ENCODE results near the gene KCNQ1OT1.

The KCNQ1OT1 gene

DNA sequence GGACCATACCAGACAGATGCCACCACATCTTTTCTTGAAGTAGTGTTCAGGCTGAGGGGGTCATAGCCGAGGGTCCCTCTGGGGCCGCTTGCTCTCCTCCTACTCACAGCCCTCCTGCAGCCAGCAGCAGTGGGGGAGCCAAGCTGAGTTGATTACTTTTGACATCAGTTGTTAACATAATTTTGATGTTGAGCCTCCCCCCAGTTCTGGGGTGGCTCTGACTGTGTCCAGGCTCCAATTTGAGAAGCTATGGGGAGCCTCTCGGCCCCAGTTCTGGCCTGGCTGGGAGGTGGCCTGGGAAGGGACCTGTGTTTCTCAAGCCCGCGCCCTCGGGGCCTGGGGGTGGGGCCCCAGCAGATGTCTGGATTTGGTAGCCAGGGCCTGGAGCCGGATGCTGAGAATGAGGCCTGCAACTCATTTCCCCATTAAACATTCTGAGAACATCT, 47.9 kb downstream of the KCNQ1OT1 start:
- H3K4me3 ChIP-seq (ENCODE audit: low read depth, low read length): no peak overlapping the region
- DNase-seq (ENCODE audit: low read depth): no peak
- TF ChIP-seq, protein P1, sequence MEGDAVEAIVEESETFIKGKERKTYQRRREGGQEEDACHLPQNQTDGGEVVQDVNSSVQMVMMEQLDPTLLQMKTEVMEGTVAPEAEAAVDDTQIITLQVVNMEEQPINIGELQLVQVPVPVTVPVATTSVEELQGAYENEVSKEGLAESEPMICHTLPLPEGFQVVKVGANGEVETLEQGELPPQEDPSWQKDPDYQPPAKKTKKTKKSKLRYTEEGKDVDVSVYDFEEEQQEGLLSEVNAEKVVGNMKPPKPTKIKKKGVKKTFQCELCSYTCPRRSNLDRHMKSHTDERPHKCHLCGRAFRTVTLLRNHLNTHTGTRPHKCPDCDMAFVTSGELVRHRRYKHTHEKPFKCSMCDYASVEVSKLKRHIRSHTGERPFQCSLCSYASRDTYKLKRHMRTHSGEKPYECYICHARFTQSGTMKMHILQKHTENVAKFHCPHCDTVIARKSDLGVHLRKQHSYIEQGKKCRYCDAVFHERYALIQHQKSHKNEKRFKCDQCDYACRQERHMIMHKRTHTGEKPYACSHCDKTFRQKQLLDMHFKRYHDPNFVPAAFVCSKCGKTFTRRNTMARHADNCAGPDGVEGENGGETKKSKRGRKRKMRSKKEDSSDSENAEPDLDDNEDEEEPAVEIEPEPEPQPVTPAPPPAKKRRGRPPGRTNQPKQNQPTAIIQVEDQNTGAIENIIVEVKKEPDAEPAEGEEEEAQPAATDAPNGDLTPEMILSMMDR (IDR thresholded peaks at IDR 0.05; ENCODE audit: insufficient read depth, low read depth, low read length, missing control alignments): no peak

DNA sequence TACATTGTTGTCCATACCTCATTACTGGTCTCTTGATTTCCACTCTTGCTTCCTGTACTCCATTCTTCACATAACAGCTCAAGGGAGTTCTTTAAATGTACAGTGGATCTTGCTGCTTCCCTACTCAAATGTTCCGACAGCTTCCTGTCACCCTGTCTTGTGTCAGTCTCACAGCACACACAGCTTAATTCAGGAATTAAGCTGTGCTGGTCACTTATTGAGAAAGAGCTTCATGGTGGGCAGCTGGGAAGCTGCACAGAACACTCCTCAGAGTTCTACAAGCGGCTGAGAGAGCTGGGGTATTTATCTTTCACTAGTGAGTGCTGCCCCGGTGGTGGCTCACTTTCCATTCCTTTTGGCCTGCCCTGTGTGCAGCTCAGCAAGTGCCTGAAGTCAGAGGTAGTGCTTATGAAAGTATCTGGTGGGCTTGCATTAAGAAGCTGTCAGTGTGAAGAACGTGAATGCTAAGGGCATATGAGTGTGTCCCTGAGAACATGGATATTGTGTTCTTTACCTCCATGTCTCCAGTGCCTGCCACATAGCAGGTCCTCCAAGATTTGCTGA, 48.7 kb downstream of the KCNQ1OT1 start:
- no peak overlapping the region for H3K4me3 ChIP-seq (ENCODE audit: low read depth, low read length)
- DNase-seq (ENCODE audit: low read depth): no peak
- TF ChIP-seq, protein P1 (IDR thresholded peaks at IDR 0.05; ENCODE audit: insufficient read depth, low read depth, low read length, missing control alignments): no peak

DNA sequence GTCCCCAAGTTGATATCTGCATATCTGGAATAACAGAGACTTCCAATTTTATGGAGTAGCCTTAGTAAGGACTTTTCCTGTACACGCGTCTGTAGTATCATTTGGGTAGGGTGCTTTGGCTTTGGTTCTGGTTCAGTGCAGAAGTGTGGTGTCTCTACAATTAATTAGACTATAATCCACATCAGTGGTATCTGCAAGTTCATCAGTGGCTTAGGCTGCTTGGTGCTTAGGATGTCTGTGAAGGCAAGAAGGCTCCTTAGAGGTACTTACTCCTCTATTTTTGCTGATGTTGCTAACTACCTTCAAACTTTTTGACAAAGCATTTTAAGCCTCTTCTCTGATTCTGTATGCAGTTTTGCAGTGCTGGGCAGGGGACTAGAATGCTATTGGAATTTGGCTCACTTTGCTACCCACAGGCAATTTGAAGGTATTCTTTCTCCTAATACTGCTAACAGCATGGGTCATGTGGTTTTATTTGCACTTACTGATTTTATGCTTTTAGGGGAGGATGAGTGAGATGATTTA, 49.4 kb downstream of the KCNQ1OT1 start:
- TF ChIP-seq, protein P1 (IDR thresholded peaks at IDR 0.05; ENCODE audit: insufficient read depth, low read depth, low read length, missing control alignments): no peak
- no peak for DNase-seq (ENCODE audit: low read depth)
- H3K4me3 ChIP-seq (ENCODE audit: low read depth, low read length): no peak overlapping the region

DNA sequence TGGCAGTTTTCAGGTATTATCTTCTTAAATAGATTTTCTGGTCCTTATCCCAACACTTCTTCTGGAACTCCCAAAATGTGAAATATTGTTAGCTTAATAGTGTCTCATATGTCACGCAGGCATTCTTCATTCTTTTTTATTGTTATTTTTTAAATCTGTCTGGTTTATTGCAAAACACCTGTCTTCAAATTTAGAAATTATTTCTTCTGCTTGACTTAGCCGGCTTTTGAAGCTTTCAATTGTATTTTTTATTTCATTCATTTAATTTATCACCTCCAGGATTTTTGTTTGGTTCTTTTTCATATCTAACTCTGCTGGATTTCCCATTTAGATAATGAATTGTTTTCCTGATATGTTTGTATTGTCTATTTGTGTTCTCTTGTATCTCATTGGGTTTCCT, 49.9 kb downstream of the KCNQ1OT1 start:
- TF ChIP-seq, protein P1 (IDR thresholded peaks at IDR 0.05; ENCODE audit: insufficient read depth, low read depth, low read length, missing control alignments): no peak
- H3K4me3 ChIP-seq (ENCODE audit: low read depth, low read length): no peak overlapping the region
- DNase-seq (ENCODE audit: low read depth): no peak

DNA sequence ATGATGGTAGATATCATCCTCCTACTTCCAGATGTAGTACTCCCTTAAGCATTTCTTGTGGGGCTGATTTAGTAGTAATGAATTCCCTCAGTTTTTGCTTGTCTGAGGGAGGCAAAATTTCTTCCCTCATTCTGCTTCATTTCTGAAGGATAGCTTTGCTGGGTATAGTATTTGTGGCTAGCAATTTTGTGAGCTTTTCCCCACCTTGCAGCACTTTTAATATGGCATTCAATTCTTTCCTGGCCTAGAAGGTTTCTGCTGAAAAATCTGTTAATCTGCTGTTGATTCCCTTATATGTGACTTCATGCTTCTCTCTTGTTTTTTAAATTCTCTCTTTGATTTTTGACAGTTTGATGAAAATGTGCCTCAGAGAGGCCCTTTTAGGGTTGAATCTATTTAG, 50.4 kb downstream of the KCNQ1OT1 start:
- H3K4me3 ChIP-seq (ENCODE audit: low read depth, low read length): no peak overlapping the region
- no peak for DNase-seq (ENCODE audit: low read depth)
- TF ChIP-seq, protein P1 (IDR thresholded peaks at IDR 0.05; ENCODE audit: insufficient read depth, low read depth, low read length, missing control alignments): no peak

DNA sequence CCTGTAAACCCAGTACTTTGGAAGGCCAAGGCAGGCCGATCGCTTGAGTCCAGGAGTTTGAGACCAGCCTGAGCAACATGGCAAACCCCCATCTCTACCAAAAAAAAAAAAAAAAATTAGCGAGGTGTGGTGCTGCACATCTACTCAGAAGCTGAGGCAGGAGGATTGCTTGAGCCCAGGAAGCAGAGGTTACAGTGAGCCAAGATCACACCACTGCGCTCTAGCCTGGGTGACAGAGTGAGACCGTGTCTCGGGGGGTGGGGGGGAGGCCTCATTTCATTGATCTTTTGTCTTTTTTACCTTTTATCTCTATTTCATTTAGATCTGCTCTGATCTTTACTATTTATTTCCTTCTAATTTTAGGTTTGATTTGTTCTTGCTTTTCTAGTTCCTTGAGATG, 51.8 kb downstream of the KCNQ1OT1 start:
- no peak overlapping the region for H3K4me3 ChIP-seq (ENCODE audit: low read depth, low read length)
- DNase-seq (ENCODE audit: low read depth): no peak
- TF ChIP-seq, protein P1 (IDR thresholded peaks at IDR 0.05; ENCODE audit: insufficient read depth, low read depth, low read length, missing control alignments): no peak

DNA sequence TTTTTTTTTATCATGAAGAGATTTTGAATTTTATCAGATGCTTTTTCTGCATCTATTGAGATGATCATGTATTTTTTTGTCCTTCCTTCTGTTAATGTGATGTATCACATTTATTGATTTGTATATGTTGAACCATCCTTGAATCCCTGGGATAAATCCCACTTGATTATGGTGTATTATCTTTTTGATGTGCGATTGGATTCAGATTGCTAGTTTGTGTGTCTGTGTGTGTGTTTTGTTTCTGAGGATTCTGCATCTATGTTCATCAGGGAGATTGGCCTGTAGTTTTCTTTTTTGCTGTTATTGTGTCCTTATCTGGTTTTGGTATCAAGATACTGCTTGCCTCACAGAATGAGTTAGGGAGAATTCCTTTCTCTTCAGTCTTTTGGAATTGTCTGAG, 52.6 kb downstream of the KCNQ1OT1 start:
- no peak for DNase-seq (ENCODE audit: low read depth)
- TF ChIP-seq, protein P1 (IDR thresholded peaks at IDR 0.05; ENCODE audit: insufficient read depth, low read depth, low read length, missing control alignments): no peak
- no peak overlapping the region for H3K4me3 ChIP-seq (ENCODE audit: low read depth, low read length)
